ENCODE measurements around the gene CISTR.
"Not testable (repeated sequence)": the region's sequence is repeated elsewhere in the genome, so short reads cannot be mapped to it uniquely, and the experiment has no call there.

Gene CISTR

DNA sequence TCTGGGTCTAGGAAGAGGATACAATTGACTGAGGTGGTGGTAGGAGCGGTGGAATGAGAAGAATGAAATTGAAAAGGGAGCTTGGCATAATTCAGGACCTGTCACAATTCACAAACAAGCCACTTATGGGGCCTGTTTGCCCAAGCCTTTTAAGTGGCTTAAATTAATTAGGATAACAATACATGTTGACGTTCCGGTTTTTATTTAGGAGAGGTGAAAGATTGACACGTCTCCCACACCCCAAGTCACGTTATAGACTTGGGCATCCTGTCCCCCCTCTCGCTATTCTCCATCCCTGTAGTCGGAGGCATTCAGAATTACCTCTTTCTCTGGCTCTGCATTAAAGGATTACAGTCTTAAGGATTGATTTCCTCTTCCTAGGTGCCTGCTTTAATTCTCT is 23.6 kb downstream of the CISTR start:
- Histone ChIP-seq H3K27me3 (ENCODE audit: control insufficient read depth in 1 of 2, insufficient read depth in 2 of 2, low read length in 2 of 2) (no peaks in the 10 kb centered on the region), H3K9ac (ENCODE audit: low read length) (peak overlapping the region; percentile 19), H3K36me3 (ENCODE audit: insufficient read depth, low read length) (peaks cover 15% of the 10 kb centered on the region), H3K9me3 (ENCODE audit: low read length) (no peaks in the 10 kb centered on the region), H3K4me3 (ENCODE audit: low read depth in 1 of 2, low read length in 2 of 2) (peak overlapping the region; percentile 39 to 82), H3K27ac (ENCODE audit: low read depth, low read length) (peak overlapping the region; percentile 71), H3K4me1 (ENCODE audit: insufficient read depth, low read length) (peaks cover 20% of the 10 kb centered on the region)

DNA sequence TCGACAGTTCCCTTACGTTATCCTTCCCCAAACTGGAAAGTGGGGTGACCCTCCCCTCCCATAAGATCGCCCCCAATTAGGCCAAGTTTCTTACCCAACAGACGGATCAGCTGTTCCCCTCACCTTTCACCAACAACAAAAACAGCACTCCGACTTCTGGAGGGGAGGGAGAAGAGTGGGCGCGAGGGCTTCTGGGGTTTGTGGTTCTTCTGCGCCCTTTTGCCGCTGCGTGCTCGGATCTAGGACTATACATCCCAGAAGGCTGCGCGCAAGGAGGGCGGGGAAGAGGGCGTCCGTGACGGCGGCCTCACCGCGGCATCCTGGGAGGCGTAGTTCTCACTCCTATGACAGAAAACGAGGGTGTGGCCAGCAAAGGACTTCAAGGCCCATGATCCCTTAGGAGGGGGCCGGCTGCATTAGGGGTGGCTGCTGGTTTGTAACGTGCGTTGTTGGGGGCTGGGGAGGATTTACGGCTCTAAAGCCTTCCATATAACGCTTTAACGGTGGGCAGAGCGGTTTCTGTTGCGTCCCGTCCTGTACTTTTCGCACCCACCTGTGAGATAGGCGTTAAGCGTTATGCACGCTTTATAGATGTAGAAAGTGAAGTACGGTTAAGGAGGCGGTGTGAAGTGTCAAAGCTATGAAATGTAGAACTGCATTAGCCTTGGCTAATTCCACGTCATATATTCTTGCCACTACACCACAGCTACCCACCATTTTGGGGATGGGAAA is 24.3 kb downstream of the CISTR start, which contains the start of gene CALCOCO1:
CALCOCO1 (minus strand) TSS at position 143 of the 732 bp plus-strand sequence. CDS start 2,210 bp downstream, outside the sequence.
- Histone ChIP-seq H3K27ac (ENCODE audit: low read depth, low read length) (peak within 1 kb of the TSS; percentile 76), H3K4me3 (ENCODE audit: low read depth in 1 of 2, low read length in 2 of 2) (peak within 1 kb of the TSS; percentile 81 to 82), H3K27me3 (ENCODE audit: control insufficient read depth in 1 of 2, insufficient read depth in 2 of 2, low read length in 2 of 2) (no peaks in the 10 kb centered on the region), H3K9ac (ENCODE audit: low read length) (peak within 1 kb of the TSS; percentile 76), H3K4me1 (ENCODE audit: insufficient read depth, low read length) (peaks cover 20% of the 10 kb centered on the region), H3K36me3 (ENCODE audit: insufficient read depth, low read length) (peaks cover 23% of the 10 kb centered on the region), H3K9me3 (ENCODE audit: low read length) (no peaks in the 10 kb centered on the region)

DNA sequence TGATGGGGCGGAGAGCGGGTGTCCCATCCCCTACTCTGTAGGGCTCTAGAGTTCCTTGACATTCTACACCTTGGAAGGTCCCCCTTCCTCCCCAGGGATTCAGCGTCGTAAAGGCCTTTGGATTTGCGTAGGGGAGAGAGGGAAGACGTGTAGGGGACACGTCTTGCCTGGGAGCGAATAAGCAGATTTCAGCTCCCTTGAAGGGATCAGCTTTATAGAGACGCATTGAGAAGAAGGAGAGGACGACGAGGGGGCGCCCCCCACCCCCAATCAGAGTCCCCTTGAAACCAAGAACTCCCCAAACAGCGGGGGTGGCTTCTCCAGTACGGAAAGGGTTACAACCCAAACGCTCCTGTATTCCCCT is 24.9 kb downstream of the CISTR start:
- H3K9me3 ChIP-seq (ENCODE audit: low read length) = no peaks in the 10 kb centered on the region
- peak overlapping the region; percentile 81 to 82 for H3K4me3 ChIP-seq (ENCODE audit: low read depth in 1 of 2, low read length in 2 of 2)
- H3K9ac ChIP-seq (ENCODE audit: low read length) = peak overlapping the region; percentile 76
- peaks cover 28% of the 10 kb centered on the region for H3K36me3 ChIP-seq (ENCODE audit: insufficient read depth, low read length)
- no peaks in the 10 kb centered on the region for H3K27me3 ChIP-seq (ENCODE audit: control insufficient read depth in 1 of 2, insufficient read depth in 2 of 2, low read length in 2 of 2)
- H3K4me1 ChIP-seq (ENCODE audit: insufficient read depth, low read length) = peaks cover 20% of the 10 kb centered on the region
- H3K27ac ChIP-seq (ENCODE audit: low read depth, low read length) = peak overlapping the region; percentile 76

GRCh38 chr12:53726341-53726740 is 25.4 kb downstream of the CISTR start:
- peaks cover 34% of the 10 kb centered on the region for H3K36me3 ChIP-seq (ENCODE audit: insufficient read depth, low read length)
- H3K4me1 ChIP-seq (ENCODE audit: insufficient read depth, low read length) = peaks cover 20% of the 10 kb centered on the region
- H3K27me3 ChIP-seq (ENCODE audit: control insufficient read depth in 1 of 2, insufficient read depth in 2 of 2, low read length in 2 of 2) = no peaks in the 10 kb centered on the region
- H3K27ac ChIP-seq (ENCODE audit: low read depth, low read length) = peak overlapping the region; percentile 76
- peak overlapping the region; percentile 81 to 82 for H3K4me3 ChIP-seq (ENCODE audit: low read depth in 1 of 2, low read length in 2 of 2)
- peak overlapping the region; percentile 76 for H3K9ac ChIP-seq (ENCODE audit: low read length)
- no peaks in the 10 kb centered on the region for H3K9me3 ChIP-seq (ENCODE audit: low read length)

DNA sequence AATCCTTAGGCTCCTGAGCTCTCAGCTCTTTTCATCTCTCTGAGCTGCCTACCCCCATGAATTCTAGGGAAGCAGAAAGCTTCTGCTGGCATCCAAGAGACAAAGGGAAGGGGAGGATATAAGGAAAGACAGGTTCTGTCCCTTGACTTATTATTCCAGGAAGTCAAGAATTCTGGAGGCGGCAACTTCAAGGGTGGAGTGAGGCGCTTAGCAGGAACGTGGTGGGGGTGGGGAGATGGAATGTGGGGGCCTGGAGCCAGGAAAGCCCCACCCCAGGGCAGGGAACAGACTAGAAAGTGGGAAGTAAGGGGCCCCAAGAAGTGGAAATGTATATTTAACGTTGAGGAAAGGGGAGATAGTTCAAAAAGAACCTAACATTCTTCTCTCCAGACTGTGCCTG is 26.0 kb downstream of the CISTR start:
- Histone ChIP-seq H3K27ac (ENCODE audit: low read depth, low read length) (no peak overlapping the region), H3K9ac (ENCODE audit: low read length) (peak overlapping the region; percentile 76)

DNA sequence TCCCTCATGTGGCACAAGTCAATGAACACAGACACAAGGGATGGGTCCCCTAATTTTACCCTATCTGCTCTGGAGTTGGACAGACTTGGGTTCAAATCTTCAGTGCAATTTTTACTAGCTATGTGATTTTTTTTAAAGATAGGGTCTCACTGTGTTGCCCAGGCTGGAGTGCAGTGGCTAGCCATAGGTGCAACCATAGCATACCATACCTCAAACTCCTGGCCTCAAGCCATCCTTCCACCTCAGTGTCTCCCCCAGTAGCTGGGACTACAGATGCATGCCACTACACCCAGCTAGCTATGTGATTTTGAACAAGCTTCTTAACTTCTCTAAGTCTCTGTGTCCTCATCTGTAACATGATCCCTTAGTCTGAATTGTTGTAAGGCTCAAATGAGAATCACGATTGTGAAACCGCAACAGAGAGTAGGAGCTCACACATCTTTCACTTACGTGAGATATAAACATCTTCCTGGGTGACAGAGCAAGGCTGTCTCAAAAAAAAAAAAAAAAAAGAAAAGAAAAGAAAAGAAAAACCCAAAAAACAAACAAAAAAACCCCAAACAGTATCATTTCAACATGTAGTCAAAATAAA is 29.2 kb downstream of the CISTR start:
- peaks cover 14% of the 10 kb centered on the region for H3K4me1 ChIP-seq (ENCODE audit: insufficient read depth, low read length)
- H3K9me3 ChIP-seq (ENCODE audit: low read length) = no peaks in the 10 kb centered on the region
- no peak overlapping the region for H3K27ac ChIP-seq (ENCODE audit: low read depth, low read length)
- peaks cover 57% of the 10 kb centered on the region for H3K36me3 ChIP-seq (ENCODE audit: insufficient read depth, low read length)
- H3K4me3 ChIP-seq (ENCODE audit: low read depth in 1 of 2, low read length in 2 of 2) = no peak overlapping the region
- H3K27me3 ChIP-seq (ENCODE audit: control insufficient read depth in 1 of 2, insufficient read depth in 2 of 2, low read length in 2 of 2) = no peaks in the 10 kb centered on the region
- no peak overlapping the region for H3K9ac ChIP-seq (ENCODE audit: low read length)

More for the DNA sequence above, 26.0 kb downstream of the CISTR start:
- peaks cover 20% of the 10 kb centered on the region for H3K4me1 ChIP-seq (ENCODE audit: insufficient read depth, low read length)
- peaks cover 39% of the 10 kb centered on the region for H3K36me3 ChIP-seq (ENCODE audit: insufficient read depth, low read length)
- no peaks in the 10 kb centered on the region for H3K9me3 ChIP-seq (ENCODE audit: low read length)
- peak overlapping the region in 1 of 2 donors; percentile 82 for H3K4me3 ChIP-seq (ENCODE audit: low read depth in 1 of 2, low read length in 2 of 2)
- no peaks in the 10 kb centered on the region for H3K27me3 ChIP-seq (ENCODE audit: control insufficient read depth in 1 of 2, insufficient read depth in 2 of 2, low read length in 2 of 2)

GRCh38 chr12:53720946-53721345 is 30.8 kb downstream of the CISTR start:
- Histone ChIP-seq H3K4me3 (ENCODE audit: low read depth in 1 of 2, low read length in 2 of 2) (no peak overlapping the region), H3K27me3 (ENCODE audit: control insufficient read depth in 1 of 2, insufficient read depth in 2 of 2, low read length in 2 of 2) (no peaks in the 10 kb centered on the region), H3K4me1 (ENCODE audit: insufficient read depth, low read length) (peaks cover 6% of the 10 kb centered on the region), H3K9ac (ENCODE audit: low read length) (no peak overlapping the region), H3K9me3 (ENCODE audit: low read length) (no peaks in the 10 kb centered on the region), H3K27ac (ENCODE audit: low read depth, low read length) (no peak overlapping the region), H3K36me3 (ENCODE audit: insufficient read depth, low read length) (peaks cover 65% of the 10 kb centered on the region)

GRCh38 chr12:53719649-53720048 is 32.1 kb downstream of the CISTR start:
- no peak overlapping the region for H3K4me3 ChIP-seq (ENCODE audit: low read depth in 1 of 2, low read length in 2 of 2)
- H3K36me3 ChIP-seq (ENCODE audit: insufficient read depth, low read length) = peaks cover 78% of the 10 kb centered on the region
- H3K27me3 ChIP-seq (ENCODE audit: control insufficient read depth in 1 of 2, insufficient read depth in 2 of 2, low read length in 2 of 2) = no peaks in the 10 kb centered on the region
- no peaks in the 10 kb centered on the region for H3K9me3 ChIP-seq (ENCODE audit: low read length)
- H3K27ac ChIP-seq (ENCODE audit: low read depth, low read length) = no peak overlapping the region
- no peak overlapping the region for H3K9ac ChIP-seq (ENCODE audit: low read length)
- H3K4me1 ChIP-seq (ENCODE audit: insufficient read depth, low read length) = no peaks in the 10 kb centered on the region

DNA sequence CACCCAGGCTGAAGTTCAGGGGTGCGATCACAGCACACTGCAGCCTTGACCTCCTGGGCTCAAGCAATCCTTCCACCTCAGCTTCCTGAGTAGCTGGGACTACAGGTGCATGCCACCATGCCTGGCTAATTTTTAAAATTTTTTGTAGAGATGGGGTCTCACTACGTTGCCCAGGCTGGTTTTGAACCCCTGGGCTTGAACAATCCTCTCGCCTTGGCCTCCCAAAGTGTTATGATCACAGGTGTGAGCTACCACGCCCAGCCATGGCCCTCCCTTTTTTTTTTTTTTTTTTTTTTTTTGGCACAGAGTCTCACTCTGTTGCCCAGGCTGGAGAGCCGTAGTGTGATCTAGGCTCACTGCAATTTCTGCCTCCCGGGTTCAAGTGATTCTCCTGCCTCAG is 33.2 kb downstream of the CISTR start:
- H3K9ac ChIP-seq (ENCODE audit: low read length); H3K27me3 ChIP-seq (ENCODE audit: control insufficient read depth in 1 of 2, insufficient read depth in 2 of 2, low read length in 2 of 2); H3K27ac ChIP-seq (ENCODE audit: low read depth, low read length); H3K9me3 ChIP-seq (ENCODE audit: low read length); H3K4me1 ChIP-seq (ENCODE audit: insufficient read depth, low read length); H3K4me3 ChIP-seq (ENCODE audit: low read depth in 1 of 2, low read length in 2 of 2): not testable (repeated sequence)
- H3K36me3 ChIP-seq (ENCODE audit: insufficient read depth, low read length) = peaks cover 78% of the 10 kb centered on the region

DNA sequence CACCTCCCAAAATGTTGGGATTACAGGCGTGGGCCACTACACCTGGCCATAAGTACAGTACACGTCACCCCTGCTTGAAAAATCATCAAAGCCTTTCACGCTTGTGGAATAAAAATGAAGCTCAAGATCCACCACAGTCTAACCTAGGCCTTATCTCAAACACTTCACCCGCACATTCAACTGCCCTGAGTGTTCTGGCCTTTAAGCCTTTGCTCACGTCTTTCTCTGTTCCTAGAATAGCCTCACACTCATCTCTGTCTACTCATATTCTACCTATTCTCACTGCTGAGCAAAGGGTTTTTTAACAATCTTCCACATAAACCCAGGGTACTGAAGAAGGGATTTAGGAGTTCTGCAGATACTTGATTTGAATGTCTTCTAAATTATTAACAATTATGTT is 34.5 kb downstream of the CISTR start:
- Histone ChIP-seq H3K4me3 (ENCODE audit: low read depth in 1 of 2, low read length in 2 of 2) (no peak overlapping the region), H3K27me3 (ENCODE audit: control insufficient read depth in 1 of 2, insufficient read depth in 2 of 2, low read length in 2 of 2) (no peaks in the 10 kb centered on the region), H3K9ac (ENCODE audit: low read length) (no peak overlapping the region), H3K9me3 (ENCODE audit: low read length) (no peaks in the 10 kb centered on the region), H3K36me3 (ENCODE audit: insufficient read depth, low read length) (peaks cover 75% of the 10 kb centered on the region), H3K4me1 (ENCODE audit: insufficient read depth, low read length) (no peaks in the 10 kb centered on the region), H3K27ac (ENCODE audit: low read depth, low read length) (no peak overlapping the region)

DNA sequence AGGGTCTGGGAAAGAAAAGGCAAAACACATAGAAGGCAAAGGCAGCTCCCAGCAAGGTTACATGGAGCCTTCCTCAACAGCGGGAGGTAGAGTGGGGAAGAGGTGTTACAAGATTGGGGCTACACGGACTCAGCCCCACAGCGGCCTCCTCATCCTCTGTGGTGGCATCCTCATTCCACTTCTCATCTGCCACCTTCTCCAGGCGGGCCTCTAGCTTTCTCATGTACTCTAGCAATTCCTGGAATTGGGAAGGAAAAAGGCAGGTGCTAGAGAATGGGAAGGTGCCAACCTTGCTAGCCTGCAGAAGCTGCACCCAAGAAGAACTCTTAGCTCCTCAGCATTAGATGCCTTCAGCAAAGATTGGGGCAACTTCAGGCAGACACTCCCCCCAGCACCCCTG is 37.8 kb downstream of the CISTR start:
- Histone ChIP-seq H3K4me1 (ENCODE audit: insufficient read depth, low read length) (no peaks in the 10 kb centered on the region), H3K9me3 (ENCODE audit: low read length) (no peaks in the 10 kb centered on the region), H3K4me3 (ENCODE audit: low read depth in 1 of 2, low read length in 2 of 2) (no peak overlapping the region), H3K36me3 (ENCODE audit: insufficient read depth, low read length) (peaks cover 54% of the 10 kb centered on the region), H3K9ac (ENCODE audit: low read length) (no peak overlapping the region), H3K27me3 (ENCODE audit: control insufficient read depth in 1 of 2, insufficient read depth in 2 of 2, low read length in 2 of 2) (no peaks in the 10 kb centered on the region), H3K27ac (ENCODE audit: low read depth, low read length) (no peak overlapping the region)

- Histone ChIP-seq H3K4me1 (ENCODE audit: insufficient read depth, low read length) (no peaks in the 10 kb centered on the region), H3K27ac (ENCODE audit: low read depth, low read length) (no peak overlapping the region), H3K36me3 (ENCODE audit: insufficient read depth, low read length) (peaks cover 54% of the 10 kb centered on the region), H3K4me3 (ENCODE audit: low read depth in 1 of 2, low read length in 2 of 2) (no peak overlapping the region), H3K9ac (ENCODE audit: low read length) (no peak overlapping the region), H3K9me3 (ENCODE audit: low read length) (no peaks in the 10 kb centered on the region), H3K27me3 (ENCODE audit: control insufficient read depth in 1 of 2, insufficient read depth in 2 of 2, low read length in 2 of 2) (no peaks in the 10 kb centered on the region)
These were observed 38.3 kb downstream of the CISTR start for GRCh38 chr12:53713516-53713915.
